ENCODE results near the gene C4BPB. TPM values are rescaled to one million over a fixed set of nuclear protein-coding genes. Genes with fewer than 3 reads are reported as not detected.

Gene C4BPB
- total and polyA plus RNA-seq, 2 of the 4 experiments (the other 2 are of a cell fraction) = not detected

DNA sequence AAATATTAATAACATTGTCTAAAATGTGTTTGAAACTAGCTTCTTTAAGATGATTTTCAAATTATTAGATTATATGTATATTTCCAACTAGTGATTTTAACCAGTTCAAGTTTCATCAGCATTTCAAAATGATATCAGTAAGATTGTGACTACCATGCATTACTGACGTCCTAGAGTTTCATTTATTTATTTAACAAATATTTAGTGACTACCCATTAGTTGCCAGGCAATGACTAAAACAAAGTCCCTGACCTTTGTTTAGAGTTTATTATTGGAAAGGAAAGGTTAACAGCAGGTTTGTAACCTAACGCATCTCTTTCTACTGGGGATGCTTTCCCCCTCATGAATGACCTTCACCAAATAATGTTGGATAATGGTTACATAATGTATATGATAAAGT, 7.6 kb upstream of the C4BPB start:
- Histone ChIP-seq H3K14ac (replicated peaks; ENCODE audit: low read depth, low read length) (no peak overlapping the region), H2BK120ac (ENCODE audit: low read depth, low read length) (no peak overlapping the region), H3K4ac (ENCODE audit: low read depth, low read length) (no peak overlapping the region), H3K27me3 (ENCODE audit: control insufficient read depth, insufficient read depth, low read length) (peaks cover 12% of the 10 kb centered on the region), H2BK5ac (ENCODE audit: low read depth, low read length, poor library complexity, severe bottlenecking) (no peak overlapping the region), H3K79me1 (ENCODE audit: low read depth in 1 of 2, low read length in 2 of 2) (no peaks in the 10 kb centered on the region), H3K9me3 (ENCODE audit: control insufficient read depth, insufficient read depth, low read length) (no peaks in the 10 kb centered on the region), H4K91ac (ENCODE audit: insufficient read depth, low read depth, low read length) (no peak overlapping the region), H2BK20ac (ENCODE audit: low read depth, low read length) (no peak overlapping the region), H3K18ac (ENCODE audit: low read depth, low read length) (no peak overlapping the region), H3K9me1 (ENCODE audit: insufficient read depth, low read length) (no peaks in the 10 kb centered on the region), H2BK15ac (ENCODE audit: low read depth, low read length) (no peak overlapping the region), H4K20me1 (ENCODE audit: insufficient read depth, low read length) (no peaks in the 10 kb centered on the region), H3K36me3 (ENCODE audit: control insufficient read depth, insufficient read depth, low read length) (no peaks in the 10 kb centered on the region), H2AK5ac (ENCODE audit: low read depth, low read length) (no peak overlapping the region), H3K4me3 (ENCODE audit: insufficient read depth, low read depth, low read length) (no peak overlapping the region), H3K4me2 (ENCODE audit: low read depth, low read length) (no peak overlapping the region), H4K8ac (ENCODE audit: low read depth in 2 of 2, low read length in 2 of 2) (no peak overlapping the region), H3K27ac (ENCODE audit: insufficient read depth, low read length) (no peak overlapping the region), H3K9ac (ENCODE audit: low read depth, low read length) (no peak overlapping the region), H2AFZ (replicated peaks; ENCODE audit: low read length, poor library complexity) (no peak overlapping the region), H3K23ac (ENCODE audit: low read depth, low read length) (no peak overlapping the region), H4K5ac (ENCODE audit: low read depth, low read length) (no peak overlapping the region), H3K56ac (ENCODE audit: extremely low read depth, insufficient read depth, low read length) (no peak overlapping the region), H3K4me1 (ENCODE audit: control insufficient read depth, insufficient read depth, low read length) (no peaks in the 10 kb centered on the region), H2AK9ac (replicated peaks; ENCODE audit: low read depth, low read length, poor library complexity) (no peak overlapping the region)
- WGBS, 2 experiments (ENCODE audit: extremely low coverage in 2 of 2, insufficient read length in 1 of 2) = no CpG with 5 or more reads among the region's 2 CpGs
- POLR2A ChIA-PET (ENCODE audit: unreplicated experiment) = no interaction called here
- DNase-seq (no peak), ATAC-seq (ENCODE audit: low read depth) (no peak)
- dilution Hi-C loops (cut with HindIII; ENCODE audit: low sequenced_read_pairs, unreplicated experiment) (no loop called here), intact Hi-C loops (cut with micrococcal nuclease) (no loop called here), in situ Hi-C loops (cut with MboI; ENCODE audit: low sequenced_read_pairs) (no loop called here)
- TF ChIP-seq MAFK (IDR thresholded peaks at IDR 0.05; ENCODE audit: low read depth, low read length) (no peak), CHD1 (IDR thresholded peaks at IDR 0.05; ENCODE audit: low read depth, low read length) (no peak)
- TF ChIP-seq, protein P1, sequence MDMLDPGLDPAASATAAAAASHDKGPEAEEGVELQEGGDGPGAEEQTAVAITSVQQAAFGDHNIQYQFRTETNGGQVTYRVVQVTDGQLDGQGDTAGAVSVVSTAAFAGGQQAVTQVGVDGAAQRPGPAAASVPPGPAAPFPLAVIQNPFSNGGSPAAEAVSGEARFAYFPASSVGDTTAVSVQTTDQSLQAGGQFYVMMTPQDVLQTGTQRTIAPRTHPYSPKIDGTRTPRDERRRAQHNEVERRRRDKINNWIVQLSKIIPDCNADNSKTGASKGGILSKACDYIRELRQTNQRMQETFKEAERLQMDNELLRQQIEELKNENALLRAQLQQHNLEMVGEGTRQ (IDR thresholded peaks at IDR 0.05; ENCODE audit: low read depth, low read length) = no peak
- TF ChIP-seq, protein P2, sequence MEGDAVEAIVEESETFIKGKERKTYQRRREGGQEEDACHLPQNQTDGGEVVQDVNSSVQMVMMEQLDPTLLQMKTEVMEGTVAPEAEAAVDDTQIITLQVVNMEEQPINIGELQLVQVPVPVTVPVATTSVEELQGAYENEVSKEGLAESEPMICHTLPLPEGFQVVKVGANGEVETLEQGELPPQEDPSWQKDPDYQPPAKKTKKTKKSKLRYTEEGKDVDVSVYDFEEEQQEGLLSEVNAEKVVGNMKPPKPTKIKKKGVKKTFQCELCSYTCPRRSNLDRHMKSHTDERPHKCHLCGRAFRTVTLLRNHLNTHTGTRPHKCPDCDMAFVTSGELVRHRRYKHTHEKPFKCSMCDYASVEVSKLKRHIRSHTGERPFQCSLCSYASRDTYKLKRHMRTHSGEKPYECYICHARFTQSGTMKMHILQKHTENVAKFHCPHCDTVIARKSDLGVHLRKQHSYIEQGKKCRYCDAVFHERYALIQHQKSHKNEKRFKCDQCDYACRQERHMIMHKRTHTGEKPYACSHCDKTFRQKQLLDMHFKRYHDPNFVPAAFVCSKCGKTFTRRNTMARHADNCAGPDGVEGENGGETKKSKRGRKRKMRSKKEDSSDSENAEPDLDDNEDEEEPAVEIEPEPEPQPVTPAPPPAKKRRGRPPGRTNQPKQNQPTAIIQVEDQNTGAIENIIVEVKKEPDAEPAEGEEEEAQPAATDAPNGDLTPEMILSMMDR (conservative IDR thresholded peaks at IDR 0.05; ENCODE audit: low read depth, low read length) = no peak
- no TSS peak for BruUV-seq (replicated peaks)
- CTCF ChIA-PET = interaction anchor here (1.3 kb wide), 1 partner anchor 324 kb away, joined by 3 read pairs; no protein-coding TSS in a partner anchor
